HG03095 (cell line): ENCODE data around the gene FBXO2.
"Not testable (repeated sequence)": the region's sequence is repeated elsewhere in the genome, so short reads cannot be mapped to it uniquely, and the experiment has no call there.

ENCODE experiments used
- ATAC-seq: cut with Tn5 transposase; IDR thresholded peaks from one replicate; pipeline ENCODE4 v1.9.1; 2021; ENCODE audit warnings: moderate library complexity; ENCODE audit not compliant: unreplicated experiment

The FBXO2 gene

GRCh38 chr1:11634365-11635192 lies 19.6 kb downstream of the FBXO2 start:
- no peak for ATAC-seq

GRCh38 chr1:11629184-11630016 lies 24.8 kb downstream of the FBXO2 start:
- ATAC-seq = no peak

- no peak for ATAC-seq
Measured at GRCh38 chr1:11628767-11629166, 25.5 kb downstream of the FBXO2 start.

- no peak for ATAC-seq
Measured at GRCh38 chr1:11626551-11626950, 27.7 kb downstream of the FBXO2 start.

GRCh38 chr1:11623702-11624101 lies 30.5 kb downstream of the FBXO2 start:
- no peak for ATAC-seq

GRCh38 chr1:11622398-11622797 lies 31.8 kb downstream of the FBXO2 start:
- no peak for ATAC-seq

- no peak for ATAC-seq
Measured at GRCh38 chr1:11620924-11621323, 33.3 kb downstream of the FBXO2 start.

- ATAC-seq = no peak
Measured at GRCh38 chr1:11620405-11620804, 33.8 kb downstream of the FBXO2 start.

GRCh38 chr1:11617741-11618140 lies 36.5 kb downstream of the FBXO2 start:
- no peak for ATAC-seq

- no peak for ATAC-seq
Measured at GRCh38 chr1:11617314-11617713, 36.9 kb downstream of the FBXO2 start.

GRCh38 chr1:11616766-11617165 lies 37.5 kb downstream of the FBXO2 start:
- ATAC-seq = no peak

- ATAC-seq = no peak
Measured at GRCh38 chr1:11615090-11615489, 39.1 kb downstream of the FBXO2 start.

GRCh38 chr1:11613347-11613746 lies 40.9 kb downstream of the FBXO2 start:
- ATAC-seq = no peak

- no peak for ATAC-seq
Measured at GRCh38 chr1:11611638-11612327, 42.4 kb downstream of the FBXO2 start.

GRCh38 chr1:11610629-11611180 lies 43.5 kb downstream of the FBXO2 start:
- no peak for ATAC-seq

- ATAC-seq = not testable (repeated sequence)
Measured at GRCh38 chr1:11609378-11609777, 44.9 kb downstream of the FBXO2 start.

- not testable (repeated sequence) for ATAC-seq
Measured at GRCh38 chr1:11608596-11609130, 45.6 kb downstream of the FBXO2 start.

- ATAC-seq = no peak
Measured at GRCh38 chr1:11606775-11607174, 47.5 kb downstream of the FBXO2 start.

GRCh38 chr1:11602981-11603380 lies 51.2 kb downstream of the FBXO2 start:
- ATAC-seq = no peak

GRCh38 chr1:11602424-11602823 lies 51.8 kb downstream of the FBXO2 start:
- ATAC-seq = no peak

GRCh38 chr1:11600836-11601235 lies 53.4 kb downstream of the FBXO2 start:
- ATAC-seq = no peak
